ENCODE measurements around the gene TYK2.
"Not testable (repeated sequence)": the region's sequence is repeated elsewhere in the genome, so short reads cannot be mapped to it uniquely, and the experiment has no call there.

Gene TYK2

GRCh38 chr19:10372690-10373089 lies 7.7 kb downstream of the TYK2 start:
- DNase-seq (ENCODE audit: low spot score): no peak

DNA sequence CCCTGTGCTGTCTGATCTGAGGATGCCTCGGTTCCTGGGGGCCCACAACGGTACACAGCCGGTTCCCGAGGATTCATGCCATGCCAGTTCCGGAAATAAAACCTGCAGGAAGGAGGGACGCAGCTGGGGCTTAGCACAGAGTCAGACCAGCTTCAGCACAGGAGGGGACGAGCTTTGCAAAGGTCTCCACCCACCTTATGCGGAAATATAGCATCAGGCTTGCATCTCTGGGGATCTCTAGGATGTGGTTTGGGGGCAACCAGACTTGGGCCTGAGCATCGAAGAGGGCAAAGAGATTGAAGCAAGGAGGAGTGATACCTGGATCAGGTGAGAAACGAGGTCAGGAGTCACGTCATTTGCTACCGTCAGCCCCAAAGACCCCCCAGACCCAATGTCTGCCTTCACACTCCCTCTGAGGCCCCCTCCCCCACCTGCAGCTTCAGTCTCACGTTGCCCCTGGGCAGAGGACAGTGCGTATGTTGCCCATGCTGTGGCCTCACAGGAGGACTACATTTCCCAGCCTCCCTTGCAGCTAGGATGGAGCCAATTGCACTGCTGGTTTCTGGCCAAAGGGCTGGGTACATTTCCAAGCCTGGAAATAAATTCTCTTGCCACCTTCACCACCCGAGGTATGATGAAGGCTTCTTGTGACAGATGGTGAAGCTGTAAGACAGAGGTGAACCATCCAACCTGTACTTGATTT lies 12.1 kb downstream of the TYK2 start:
- no peak for DNase-seq (ENCODE audit: low spot score)

- DNase-seq (ENCODE audit: low spot score): not testable (repeated sequence)
These were observed 13.3 kb downstream of the TYK2 start for GRCh38 chr19:10366950-10367512.

DNA sequence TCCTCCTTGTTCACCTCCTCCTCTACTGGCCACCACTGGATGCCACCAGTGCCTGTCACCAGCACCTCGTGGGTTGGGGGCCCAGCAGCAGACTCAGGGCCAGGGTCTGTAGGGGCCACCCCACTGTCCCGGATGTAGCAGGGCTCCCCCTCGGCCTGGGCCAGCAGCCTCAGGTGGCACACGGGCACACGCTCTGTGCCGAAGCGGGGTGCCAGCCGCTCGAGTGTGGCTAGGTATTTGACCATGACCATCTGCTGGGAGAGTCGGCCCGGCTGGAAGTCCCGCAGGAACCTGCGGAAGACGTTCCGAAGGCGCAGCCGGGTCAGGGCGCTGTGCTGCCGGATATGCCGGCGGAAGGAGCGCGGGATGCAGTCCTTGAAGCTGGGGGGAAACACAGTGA lies 14.9 kb downstream of the TYK2 start:
- DNase-seq (ENCODE audit: low spot score): no peak

- peak; percentile 19 for DNase-seq (ENCODE audit: low spot score)
These were observed 15.7 kb downstream of the TYK2 start for GRCh38 chr19:10364644-10365043.

GRCh38 chr19:10363789-10364281 lies 16.5 kb downstream of the TYK2 start:
- no peak for DNase-seq (ENCODE audit: low spot score)

- DNase-seq (ENCODE audit: low spot score): no peak
These were observed 18.1 kb downstream of the TYK2 start for GRCh38 chr19:10362259-10362658.

DNA sequence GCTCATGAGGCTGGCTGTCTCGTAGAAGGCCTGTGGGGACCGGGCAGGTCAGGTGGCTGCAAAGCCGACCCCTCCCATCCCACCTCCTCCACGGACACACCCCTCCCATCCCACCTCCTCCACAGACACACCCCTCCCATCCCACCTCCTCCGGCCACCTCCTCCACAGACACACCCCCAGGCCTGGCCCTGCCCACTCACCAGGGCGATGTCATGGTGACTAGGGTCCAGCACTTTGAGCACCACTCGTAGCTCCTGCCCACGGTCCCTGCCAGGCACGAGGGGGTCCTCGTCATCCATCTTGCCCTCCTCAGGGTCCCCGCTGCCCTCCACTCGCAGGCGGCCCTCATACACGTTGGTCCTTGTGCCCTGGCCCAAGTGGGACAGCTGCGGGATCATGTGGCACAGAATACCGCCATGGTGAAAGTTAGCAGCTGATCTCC lies 18.8 kb downstream of the TYK2 start:
- no peak for DNase-seq (ENCODE audit: low spot score)

DNA sequence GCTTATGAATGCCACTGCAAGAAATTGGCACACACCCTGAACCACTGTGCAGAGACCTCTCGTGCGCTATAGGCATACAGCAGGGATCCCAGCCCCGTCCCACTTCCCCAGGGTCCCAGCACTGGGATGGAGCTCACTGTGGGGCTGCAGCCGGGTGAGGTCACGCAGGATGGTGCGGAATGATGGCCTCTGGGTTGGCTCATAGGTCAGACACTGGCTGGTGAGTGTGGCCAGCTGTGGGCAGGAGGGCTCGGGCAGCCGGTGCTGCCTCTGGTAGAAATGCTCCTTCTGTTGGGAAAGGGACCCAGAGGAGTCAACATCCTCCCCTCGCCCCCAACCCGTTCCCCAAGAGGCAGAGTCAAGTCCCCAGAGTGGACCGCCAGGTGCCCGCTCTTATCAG lies 23.9 kb downstream of the TYK2 start:
- no peak for DNase-seq (ENCODE audit: low spot score)

DNA sequence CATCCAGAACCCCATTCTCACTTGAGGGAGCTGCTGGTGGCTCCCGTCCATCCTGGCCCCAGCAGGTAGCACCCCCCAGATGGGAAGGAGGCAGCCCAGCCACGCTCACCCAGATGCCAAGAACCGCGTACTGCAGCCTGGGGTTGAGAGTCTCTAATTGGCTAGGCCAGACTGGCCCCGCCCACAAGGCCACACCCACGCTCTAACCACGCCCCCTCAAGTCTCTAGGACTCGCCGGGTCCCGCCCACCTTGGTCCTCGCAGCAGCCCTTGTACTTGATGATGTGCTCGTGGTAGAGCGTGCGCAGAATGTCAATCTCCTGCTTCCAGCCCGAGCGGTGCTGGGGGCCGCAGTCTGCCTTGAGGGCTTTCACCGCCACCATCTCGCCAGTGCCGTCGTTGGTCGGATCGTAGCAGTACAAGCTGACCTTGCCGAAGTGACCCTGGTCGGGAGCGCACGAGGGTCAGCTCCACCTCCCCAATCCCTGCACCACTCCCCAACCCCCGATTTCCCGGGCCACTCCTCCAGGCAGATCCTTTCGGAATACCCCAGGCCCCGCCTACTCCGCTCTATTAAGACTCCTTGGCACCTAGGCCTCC lies 26.5 kb downstream of the TYK2 start:
- DNase-seq (ENCODE audit: low spot score): peak; percentile 23

GRCh38 chr19:10352764-10353671 lies 27.4 kb downstream of the TYK2 start:
- DNase-seq (ENCODE audit: low spot score): no peak

DNA sequence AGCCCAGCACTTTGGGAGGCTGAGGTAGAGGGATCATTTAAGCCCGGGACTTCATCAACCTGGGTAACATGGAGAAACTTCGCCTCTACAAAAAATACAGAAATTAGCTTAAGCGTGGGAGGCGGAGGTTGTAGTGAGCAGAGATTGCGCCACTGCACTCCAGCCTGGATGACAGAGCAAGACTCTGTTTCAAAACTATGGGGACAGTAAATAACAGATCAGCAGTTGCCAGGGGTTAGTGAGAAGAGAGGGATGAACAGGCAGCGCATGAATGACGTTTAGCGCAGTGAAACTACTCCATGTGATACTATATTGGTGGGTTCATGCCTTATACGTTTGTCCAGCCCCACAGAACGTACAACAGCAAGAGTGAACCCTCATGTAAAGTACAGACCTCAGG lies 33.9 kb downstream of the TYK2 start:
- no peak for DNase-seq (ENCODE audit: low spot score)

- no peak for DNase-seq (ENCODE audit: low spot score)
These were observed 35.6 kb downstream of the TYK2 start for GRCh38 chr19:10344780-10345179.

- no peak for DNase-seq (ENCODE audit: low spot score)
These were observed 36.9 kb downstream of the TYK2 start for GRCh38 chr19:10343495-10343894.

GRCh38 chr19:10339977-10340376 lies 40.4 kb downstream of the TYK2 start:
- no peak for DNase-seq (ENCODE audit: low spot score)

GRCh38 chr19:10339380-10339960 lies 40.9 kb downstream of the TYK2 start, which contains the start of gene ICAM3:
Gene ICAM3 (minus strand): TSS chr19:10339624. CDS start chr19:10339614, 10 bp downstream.
- no peak for DNase-seq (ENCODE audit: low spot score)

GRCh38 chr19:10338940-10339339 lies 41.4 kb downstream of the TYK2 start:
- no peak for DNase-seq (ENCODE audit: low spot score)

DNA sequence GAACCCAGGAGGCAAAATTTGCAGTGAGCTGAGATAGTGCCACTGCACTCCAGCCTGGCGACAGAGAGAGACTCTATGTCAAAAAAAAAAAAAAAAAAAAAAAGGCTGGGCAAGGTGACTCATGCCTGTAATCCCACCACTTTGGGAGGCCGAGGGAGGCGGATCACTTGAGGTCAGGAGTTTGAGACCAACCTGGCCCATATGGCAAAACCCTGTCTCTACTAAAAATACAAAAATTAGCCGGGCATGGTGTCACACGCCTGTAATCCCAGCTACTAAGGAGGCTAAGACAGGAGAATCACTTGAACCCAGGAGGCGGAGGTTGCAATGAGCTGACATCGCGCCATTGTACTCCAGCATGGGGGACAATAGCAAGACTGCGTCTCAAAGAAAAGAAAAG lies 43.6 kb downstream of the TYK2 start:
- not testable (repeated sequence) for DNase-seq (ENCODE audit: low spot score)

- DNase-seq (ENCODE audit: low spot score): no peak
These were observed 44.9 kb downstream of the TYK2 start for GRCh38 chr19:10335352-10335985.

DNA sequence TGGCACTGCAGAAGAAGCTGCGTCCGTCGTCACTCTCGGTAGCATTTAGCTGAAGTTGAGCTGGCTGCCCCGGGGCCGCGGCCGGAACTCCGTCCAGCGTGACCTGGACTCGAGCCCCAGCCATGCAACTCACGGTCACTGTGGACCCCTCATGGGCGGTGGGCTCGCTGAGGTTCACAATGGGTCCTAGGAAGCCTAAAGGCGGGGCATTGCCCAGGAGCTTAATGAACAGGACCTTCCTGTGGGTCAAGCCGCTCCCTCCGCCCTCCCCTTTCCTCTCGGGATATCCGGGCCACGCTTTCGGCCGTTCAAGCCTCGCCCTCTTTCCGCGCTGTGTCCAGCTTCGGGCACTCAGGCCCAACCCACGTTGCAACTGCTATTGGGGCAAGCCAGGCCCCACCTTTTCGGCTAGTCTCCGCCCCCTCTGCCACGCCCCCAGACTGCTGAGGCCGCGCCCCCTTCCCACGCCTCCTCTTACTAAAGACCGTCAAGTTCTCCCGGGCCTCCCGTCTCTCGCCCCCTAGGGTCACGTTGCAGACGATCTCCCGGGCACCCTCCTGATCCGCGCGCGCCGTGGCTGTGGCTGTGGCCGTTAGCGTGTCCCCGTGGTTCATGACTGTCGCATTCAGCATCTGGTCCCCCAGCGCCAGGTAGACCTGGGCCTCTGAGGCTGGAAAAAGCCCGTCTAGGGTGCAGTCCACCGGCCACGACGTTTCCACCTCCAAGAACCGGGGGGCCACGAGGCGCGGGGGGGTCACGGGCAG lies 45.6 kb downstream of the TYK2 start:
- peak; percentile 88 for DNase-seq (ENCODE audit: low spot score)
